CD4-positive, CD25-positive, alpha-beta regulatory T cell (primary cell): ENCODE results near the gene IRX2. TPM values are rescaled to one million over a fixed set of nuclear protein-coding genes. Genes with fewer than 3 reads are reported as not detected.

Source experiments
- ATAC-seq, 2 donors: fragments of 150-1000 bp; cut with Tn5 transposase; one replicate each; pipeline ENCODE4 v1.10.0; 2021; ENCODE audit warnings: low read depth in 2 of 2, moderate number of reproducible peaks in 2 of 2, moderate library complexity in 1 of 2
- DNase-seq, 3 donors: peaks; one replicate each; pipeline versions ENCODE4 v3.0.0 to v3.0.0-alpha.2; 2012 to 2022; ENCODE audit warnings: mixed read lengths in 1 of 3
- H3K27ac ChIP-seq: one replicate; pipeline ENCODE4 v1.7.0; 2013; ENCODE audit warnings: mild to moderate bottlenecking, low read length; ENCODE audit not compliant: insufficient read depth, poor library complexity, severe bottlenecking
- H3K27me3 ChIP-seq: one replicate; pipeline ENCODE4 v1.7.0; 2013; ENCODE audit warnings: low read length; ENCODE audit not compliant: control insufficient read depth, insufficient read depth
- H3K36me3 ChIP-seq: one replicate; pipeline ENCODE4 v1.7.0; 2013; ENCODE audit warnings: mild to moderate bottlenecking, low read length, moderate library complexity; ENCODE audit not compliant: control insufficient read depth, insufficient read depth
- H3K4me1 ChIP-seq: 2 replicates; pipeline ENCODE4 v1.7.0; 2013; ENCODE audit warnings: mild to moderate bottlenecking, low read length; ENCODE audit not compliant: insufficient read depth, control insufficient read depth, poor library complexity, severe bottlenecking
- H3K4me3 ChIP-seq: one replicate; pipeline ENCODE4 v1.7.0; 2013; ENCODE audit warnings: low read depth, mild to moderate bottlenecking, low read length, moderate library complexity
- H3K9me3 ChIP-seq, 2 experiments: 1 replicate in 1 of 2; 2 replicates in 1 of 2; pipeline ENCODE4 v1.7.0; 2013; ENCODE audit warnings: low read length in 2 of 2, mild to moderate bottlenecking in 1 of 2, moderate library complexity in 1 of 2; ENCODE audit not compliant: control insufficient read depth in 2 of 2
- H3K27ac Mint-ChIP-seq, 3 donors: one replicate each; pipeline ENCODE4 v1.8.0; 2020 to 2022; ENCODE audit warnings: mild to moderate bottlenecking in 3 of 3, mixed read lengths in 3 of 3, moderate library complexity in 2 of 3
- H3K27me3 Mint-ChIP-seq: one replicate; pipeline ENCODE4 v1.8.0; 2022; ENCODE audit warnings: mild to moderate bottlenecking, mixed read lengths
- H3K36me3 Mint-ChIP-seq: one replicate; pipeline ENCODE4 v1.8.0; 2020; ENCODE audit warnings: mixed read lengths
- H3K4me1 Mint-ChIP-seq, 4 donors: one replicate each; pipeline ENCODE4 v1.8.0; 2020 to 2022; ENCODE audit warnings: mixed read lengths in 4 of 4, mild to moderate bottlenecking in 1 of 4
- H3K4me3 Mint-ChIP-seq, 4 donors: one replicate each; pipeline ENCODE4 v1.8.0; 2020 to 2022; ENCODE audit warnings: mild to moderate bottlenecking in 4 of 4, mixed read lengths in 4 of 4, moderate library complexity in 3 of 4
- H3K9me3 Mint-ChIP-seq, 7 donors: one replicate each; pipeline ENCODE4 v1.8.0; 2020 to 2022; ENCODE audit warnings: mixed read lengths in 7 of 7, mild to moderate bottlenecking in 3 of 7, moderate library complexity in 2 of 7
- polyA plus RNA-seq, 4 donors: library from polyadenylated mRNA; unstranded; fragments of 300-500 nt; fragmentation: Illumina TruSeq; gene quantifications; one replicate each; pipeline ENCODE4 v1.2.3, GENCODE V29; 2021
- total RNA-seq: library from RNA; stranded (reverse); gene quantifications from one replicate; pipeline ENCODE4 v1.2.3, GENCODE V29; 2022

IRX2 gene
- total and polyA plus RNA-seq, 5 donors from 2014 or later = not detected

GRCh38 chr5:2749514-2750025 is 1.9 kb downstream of the IRX2 start:
- Histone ChIP-seq H3K9me3 (no peaks in the 10 kb centered on the region), H3K36me3 (no peaks in the 10 kb centered on the region), H3K4me1 (no peaks in the 10 kb centered on the region), H3K27ac (no peak overlapping the region), H3K4me3 (no peak overlapping the region), H3K27me3 (peaks cover 15% of the 10 kb centered on the region)
- Mint-ChIP-seq H3K4me1 (peaks cover 0 to 13% (median 4%) of the 10 kb centered on the region in 4 donors), H3K27ac (peak overlapping the region in 1 of 3 donors; percentile 88), H3K27me3 (peaks cover 66% of the 10 kb centered on the region), H3K36me3 (no peaks in the 10 kb centered on the region), H3K9me3 (peaks cover 0 to 12% (median 0%) of the 10 kb centered on the region in 7 donors), H3K4me3 (no peak overlapping the region)
- DNase-seq = no peak
- ATAC-seq = no peak

- peaks cover 0 to 10% (median 4%) of the 10 kb centered on the region in 4 donors for H3K4me1 Mint-ChIP-seq
- H3K4me1 ChIP-seq = no peaks in the 10 kb centered on the region
- H3K27me3 ChIP-seq = peaks cover 18% of the 10 kb centered on the region
- no peak overlapping the region for H3K4me3 ChIP-seq
- no peak overlapping the region for H3K27ac Mint-ChIP-seq
- ATAC-seq = no peak
- no peak overlapping the region for H3K27ac ChIP-seq
- H3K9me3 ChIP-seq = no peaks in the 10 kb centered on the region
- H3K36me3 ChIP-seq = no peaks in the 10 kb centered on the region
- H3K9me3 Mint-ChIP-seq = peaks cover 0 to 10% (median 0%) of the 10 kb centered on the region in 7 donors
- DNase-seq = no peak
- no peak overlapping the region for H3K4me3 Mint-ChIP-seq
- H3K36me3 Mint-ChIP-seq = no peaks in the 10 kb centered on the region
- H3K27me3 Mint-ChIP-seq = peaks cover 66% of the 10 kb centered on the region
Measured at GRCh38 chr5:2748861-2749513, 2.5 kb downstream of the IRX2 start.

- Histone ChIP-seq H3K9me3 (no peaks in the 10 kb centered on the region), H3K36me3 (no peaks in the 10 kb centered on the region), H3K4me3 (no peak overlapping the region), H3K27me3 (peaks cover 19% of the 10 kb centered on the region), H3K4me1 (no peaks in the 10 kb centered on the region), H3K27ac (no peak overlapping the region)
- Mint-ChIP-seq H3K36me3 (no peaks in the 10 kb centered on the region), H3K27ac (no peak overlapping the region), H3K4me3 (no peak overlapping the region), H3K4me1 (peaks cover 0 to 9% (median 4%) of the 10 kb centered on the region in 4 donors), H3K9me3 (peaks cover 0 to 10% (median 0%) of the 10 kb centered on the region in 7 donors), H3K27me3 (peaks cover 67% of the 10 kb centered on the region)
- no peak for ATAC-seq
- DNase-seq = no peak
Measured at GRCh38 chr5:2748179-2748860, 3.2 kb downstream of the IRX2 start.

- Mint-ChIP-seq H3K4me3 (peak overlapping the region in 1 of 4 donors; percentile 32), H3K9me3 (peaks cover 0 to 10% (median 0%) of the 10 kb centered on the region in 7 donors), H3K36me3 (no peaks in the 10 kb centered on the region), H3K27ac (no peak overlapping the region), H3K4me1 (peaks cover 0 to 9% (median 3%) of the 10 kb centered on the region in 4 donors), H3K27me3 (peaks cover 59% of the 10 kb centered on the region)
- no peak overlapping the region for H3K27ac ChIP-seq
- no peaks in the 10 kb centered on the region for H3K36me3 ChIP-seq
- no peaks in the 10 kb centered on the region for H3K9me3 ChIP-seq
- no peak for DNase-seq
- no peaks in the 10 kb centered on the region for H3K4me1 ChIP-seq
- H3K4me3 ChIP-seq = no peak overlapping the region
- no peak for ATAC-seq
- H3K27me3 ChIP-seq = peaks cover 21% of the 10 kb centered on the region
Measured at GRCh38 chr5:2747363-2748162, 3.9 kb downstream of the IRX2 start.

- Histone ChIP-seq H3K27me3 (peaks cover 27% of the 10 kb centered on the region), H3K4me3 (no peak overlapping the region), H3K27ac (no peak overlapping the region), H3K36me3 (no peaks in the 10 kb centered on the region), H3K4me1 (no peaks in the 10 kb centered on the region), H3K9me3 (no peaks in the 10 kb centered on the region)
- peak overlapping the region in 1 of 3 donors; percentile 7 for H3K27ac Mint-ChIP-seq
- peaks cover 62% of the 10 kb centered on the region for H3K27me3 Mint-ChIP-seq
- DNase-seq = no peak
- ATAC-seq = no peak
- no peaks in the 10 kb centered on the region for H3K36me3 Mint-ChIP-seq
- peaks cover 0 to 10% (median 0%) of the 10 kb centered on the region in 7 donors for H3K9me3 Mint-ChIP-seq
- peaks cover 0 to 9% (median 1%) of the 10 kb centered on the region in 4 donors for H3K4me1 Mint-ChIP-seq
- H3K4me3 Mint-ChIP-seq = no peak overlapping the region
Measured at GRCh38 chr5:2746561-2747032, 4.9 kb downstream of the IRX2 start.

GRCh38 chr5:2744485-2744884 is 7.0 kb downstream of the IRX2 start:
- no peak overlapping the region for H3K4me3 ChIP-seq
- no peaks in the 10 kb centered on the region for H3K36me3 Mint-ChIP-seq
- no peaks in the 10 kb centered on the region for H3K9me3 ChIP-seq
- no peak overlapping the region for H3K4me3 Mint-ChIP-seq
- peaks cover 61% of the 10 kb centered on the region for H3K27me3 Mint-ChIP-seq
- no peak for DNase-seq
- H3K4me1 ChIP-seq = peaks cover 3% of the 10 kb centered on the region
- H3K36me3 ChIP-seq = no peaks in the 10 kb centered on the region
- no peak overlapping the region for H3K27ac Mint-ChIP-seq
- ATAC-seq = no peak
- peaks cover 32% of the 10 kb centered on the region for H3K27me3 ChIP-seq
- H3K9me3 Mint-ChIP-seq = peaks cover 0 to 8% (median 0%) of the 10 kb centered on the region in 7 donors
- peaks cover 0 to 9% (median 0%) of the 10 kb centered on the region in 4 donors for H3K4me1 Mint-ChIP-seq
- H3K27ac ChIP-seq = no peak overlapping the region

GRCh38 chr5:2742921-2743679 is 8.4 kb downstream of the IRX2 start:
- Histone ChIP-seq H3K36me3 (no peaks in the 10 kb centered on the region), H3K4me3 (no peak overlapping the region), H3K27me3 (peaks cover 32% of the 10 kb centered on the region), H3K9me3 (no peaks in the 10 kb centered on the region), H3K27ac (no peak overlapping the region), H3K4me1 (peaks cover 4% of the 10 kb centered on the region)
- Mint-ChIP-seq H3K36me3 (no peaks in the 10 kb centered on the region), H3K27me3 (peaks cover 69% of the 10 kb centered on the region), H3K4me1 (peaks cover 0 to 9% (median 0%) of the 10 kb centered on the region in 4 donors), H3K4me3 (no peak overlapping the region), H3K27ac (no peak overlapping the region), H3K9me3 (peaks cover 0 to 5% (median 0%) of the 10 kb centered on the region in 7 donors)
- ATAC-seq = no peak
- no peak for DNase-seq
